Spleen (tissue), 7 donors: ENCODE measurements around the gene ACADL.
A peak's percentile ranks its signal among the peaks of the same experiment; 100 is the strongest.

ENCODE experiments used
- CTCF ChIP-seq, 11 experiments: fragments of 200-600 bp in 7 of 11; fragments of 450-650 bp in 4 of 11; sonication (generic) in 4 of 11; IDR thresholded peaks in 8 of 11; conservative IDR thresholded peaks in 3 of 11; 1 replicate in 7 of 11; 2 replicates in 4 of 11; pipeline versions ENCODE4 v1.4.0 to v1.8.0; 2016 to 2021; ENCODE audit warnings: antibody characterized with exemption in 11 of 11, inconsistent platforms in 4 of 11, mild to moderate bottlenecking in 1 of 11
- POLR2A ChIP-seq, 3 donors: fragments of 450-650 bp; IDR thresholded peaks; one replicate each; pipeline ENCODE4 v1.5.1; 2017; ENCODE audit warnings: antibody characterized with exemption in 3 of 3, mild to moderate bottlenecking in 1 of 3
- POLR2AphosphoS5 ChIP-seq, 3 donors: sonication (generic); formaldehyde crosslinking; IDR thresholded peaks; one replicate each; pipeline ENCODE4 v1.5.1; 2017; ENCODE audit warnings: antibody characterized with exemption in 3 of 3
- donor health status: DM: no; HTN: no; CAD: no; lungs with moderate emphysema.
- donor health status: DM: no; HTN: no; CAD: no.
- donor health status: DM: no; HTN: no; CAD: no.

- TF ChIP-seq POLR2AphosphoS5 (IDR thresholded peaks at IDR 0.05) (peak; percentile 85 to 94 (median 91)), CTCF (IDR thresholded peaks at IDR 0.05 in 8 of 11, conservative IDR thresholded peaks at IDR 0.05 in 3 of 11) (peak in 2 of 11 experiments; percentile 3 to 11), POLR2A (IDR thresholded peaks at IDR 0.05) (peak; percentile 32 to 83 (median 49))
Observed at GRCh38 chr2:210170446-210171303, 54.6 kb downstream of the ACADL start.
